Ovary (tissue), 9 donors: ENCODE data around the gene SETSIP. TPM values are rescaled to one million over a fixed set of nuclear protein-coding genes. Genes with fewer than 3 reads are reported as not detected.

Source experiments
- DNase-seq, 5 donors: peaks; one replicate each; pipeline ENCODE4 v3.0.0-alpha.2; 2019 to 2020
- H3K27ac ChIP-seq, 2 donors: fragments of 200-600 bp; one replicate each; pipeline versions ENCODE4 v1.5.1 to v1.8.0; 2019 to 2022
- H3K27me3 ChIP-seq: fragments of 200-600 bp; one replicate; pipeline ENCODE4 v1.8.0; 2022
- H3K36me3 ChIP-seq: fragments of 200-600 bp; sonication (generic); one replicate; pipeline ENCODE4 v1.5.1; 2019
- H3K4me1 ChIP-seq: one replicate; pipeline ENCODE4 v1.8.1; 2013; ENCODE audit warnings: mild to moderate bottlenecking, moderate library complexity; ENCODE audit not compliant: insufficient read depth
- H3K4me3 ChIP-seq: fragments of 200-600 bp; sonication (generic); one replicate; pipeline ENCODE4 v1.5.1; 2017
- H3K9me3 ChIP-seq, 2 donors: fragments of 200-600 bp in 1 of 2; sonication (generic) in 1 of 2; one replicate each; pipeline versions ENCODE4 v1.5.1 to v1.8.1; 2013 to 2019; ENCODE audit warnings: mild to moderate bottlenecking in 1 of 2, moderate library complexity in 1 of 2
- CTCF ChIP-seq, 3 donors: fragments of 450-650 bp in 2 of 3; fragments of 200-600 bp in 1 of 3; IDR thresholded peaks; one replicate each; pipeline versions ENCODE4 v1.5.1 to v1.8.0; 2016 to 2022; ENCODE audit warnings: antibody characterized with exemption in 3 of 3, mild to moderate bottlenecking in 1 of 3
- EP300 ChIP-seq: sonication (generic); formaldehyde crosslinking; IDR thresholded peaks from one replicate; pipeline ENCODE4 v1.6.1; 2017; ENCODE audit warnings: antibody characterized with exemption
- POLR2A ChIP-seq: fragments of 450-650 bp; IDR thresholded peaks from one replicate; pipeline ENCODE4 v1.6.1; 2017; ENCODE audit warnings: antibody characterized with exemption, mild to moderate bottlenecking, moderate library complexity
- WGBS, 3 donors: extraction: QIAGEN DNeasy Blood & Tissue Kit in 1 of 3; methylation state at CpG; one replicate each; pipeline versions ENCODE4 v1.1.5 to v1.1.7; 2013 to 2017; 5-methylcytosine and 5-hydroxymethylcytosine counted together
- intact Hi-C, 4 donors: fragments of 100-400 bp; cut with DNase I; formaldehyde crosslinking; loops; one replicate each; pipeline versions ENCODE4 v1.11.0 to v1.15.1; 2022 to 2023
- polyA plus RNA-seq, 2 donors: library from polyadenylated mRNA; stranded (reverse); fragments of 200-250 nt in 1 of 2; fragments of 350-450 nt in 1 of 2; fragmentation: Illumina TruSeq in 1 of 2; extraction: RNeasy Lipid Tissue Mini Kit (QIAGEN cat#74804) in 1 of 2; gene quantifications; one replicate each; pipeline ENCODE4 v1.2.3, GENCODE V29; 2013 to 2014
- total RNA-seq, 7 donors: library from RNA; depleted of rRNA in 2 of 7; stranded (reverse); fragments of >200 nt in 2 of 7; fragmentation: NEBNext Ultra II Directional in 3 of 7; extraction: Animal tissue kit (Norgen Biotek cat#: 25700) in 3 of 7; gene quantifications; one replicate each; pipeline versions ENCODE4 v1.1.0 to v1.2.4, GENCODE V29; 2016 to 2023
- donor health status: DM: no; HTN: no; CAD: no; lungs with moderate emphysema.
- donor health status: DM: no; HTN: no; CAD: no.
- donor health status: Bipolar disorder and iron deficiency.
- donor health status: DM: yes; HTN: yes; CAD: no.
- donor health status: DM: no; HTN: no; CAD: no.
- donor health status: DM: yes; HTN: yes; CAD: no.

Gene SETSIP
- total and polyA plus RNA-seq, 9 donors, result not detected

- Histone ChIP-seq H3K27ac (no peak overlapping the region), H3K27me3 (no peaks in the 10 kb centered on the region), H3K36me3 (no peaks in the 10 kb centered on the region), H3K4me1 (no peaks in the 10 kb centered on the region), H3K4me3 (no peak overlapping the region), H3K9me3 (no peaks in the 10 kb centered on the region)
- no peak for DNase-seq
- WGBS, 3 donors, result 87 to 91% (median 88%) methylated on average over 2 of the region's 2 CpGs
- no peak for TF ChIP-seq POLR2A
- no peak for TF ChIP-seq EP300
- TF ChIP-seq CTCF (IDR thresholded peaks at IDR 0.05), result no peak
- intact Hi-C loops, result no loop called here
Measured at GRCh38 chr1:92038695-92039346, 36.4 kb downstream of the SETSIP start.

GRCh38 chr1:92037400-92037799, 37.8 kb downstream of the SETSIP start:
- TF ChIP-seq POLR2A (no peak), EP300 (no peak), CTCF (IDR thresholded peaks at IDR 0.05) (no peak)
- H3K4me3 ChIP-seq, result no peak overlapping the region
- no peaks in the 10 kb centered on the region for H3K9me3 ChIP-seq
- H3K36me3 ChIP-seq, result no peaks in the 10 kb centered on the region
- H3K27me3 ChIP-seq, result no peaks in the 10 kb centered on the region
- H3K4me1 ChIP-seq, result no peaks in the 10 kb centered on the region
- no peak for DNase-seq
- intact Hi-C loops, result no loop called here
- 55 to 71% (median 60%) methylated on average over 6 of the region's 6 CpGs for WGBS, 3 donors
- no peak overlapping the region for H3K27ac ChIP-seq

GRCh38 chr1:92031281-92032110, 43.7 kb downstream of the SETSIP start:
- Histone ChIP-seq H3K4me1 (no peaks in the 10 kb centered on the region), H3K36me3 (no peaks in the 10 kb centered on the region), H3K4me3 (no peak overlapping the region), H3K9me3 (no peaks in the 10 kb centered on the region), H3K27me3 (no peaks in the 10 kb centered on the region), H3K27ac (no peak overlapping the region)
- intact Hi-C loops, result no loop called here
- TF ChIP-seq CTCF (IDR thresholded peaks at IDR 0.05), result no peak
- no peak for TF ChIP-seq POLR2A
- 83 to 84% (median 83%) methylated on average over 6 of the region's 6 CpGs for WGBS, 3 donors
- no peak for DNase-seq

- H3K27ac ChIP-seq, result no peak overlapping the region
Measured at GRCh38 chr1:92030656-92031107, 44.5 kb downstream of the SETSIP start.

More at GRCh38 chr1:92030656-92031107, 44.5 kb downstream of the SETSIP start:
- no peaks in the 10 kb centered on the region for H3K4me1 ChIP-seq
- no peak overlapping the region for H3K4me3 ChIP-seq
- DNase-seq, result no peak
- no peaks in the 10 kb centered on the region for H3K9me3 ChIP-seq
- 33 to 47% (median 42%) methylated on average over 4 of the region's 4 CpGs for WGBS, 3 donors
- intact Hi-C loops, result no loop called here
- TF ChIP-seq EP300 (no peak), POLR2A (no peak), CTCF (IDR thresholded peaks at IDR 0.05) (no peak)
- H3K36me3 ChIP-seq, result no peaks in the 10 kb centered on the region
- H3K27me3 ChIP-seq, result no peaks in the 10 kb centered on the region
